HepG2 (cell line): ENCODE results near the gene RCC1. TPM values are rescaled to one million over a fixed set of nuclear protein-coding genes. Genes with fewer than 3 reads are reported as not detected.

Source experiments
- CEBPG ChIP-seq: IDR thresholded peaks from 2 replicates; pipeline ENCODE4 v1.6.1; 2016
- HDAC1 ChIP-seq: sonication (generic); formaldehyde crosslinking; IDR thresholded peaks from 2 replicates; pipeline ENCODE4 v1.5.1; 2020; ENCODE audit warnings: mild to moderate bottlenecking, missing genetic modification reagents
- HOXA7 ChIP-seq: sonication (generic); formaldehyde crosslinking; IDR thresholded peaks from 2 replicates; pipeline ENCODE4 v1.8.1; 2022; ENCODE audit warnings: mild to moderate bottlenecking, missing genetic modification reagents, moderate library complexity
- LCORL ChIP-seq, 2 experiments: fragments of 450-650 bp in 1 of 2; sonication (generic) in 1 of 2; formaldehyde crosslinking in 1 of 2; IDR thresholded peaks; 2 replicates each; pipeline versions ENCODE4 v1.5.0 to v1.6.1; 2017 to 2020; ENCODE audit warnings: antibody characterized with exemption in 1 of 2, missing genetic modification reagents in 1 of 2
- NFE2 ChIP-seq: sonication (generic); formaldehyde crosslinking; IDR thresholded peaks from 2 replicates; pipeline ENCODE4 v1.4.0; 2020; ENCODE audit warnings: missing genetic modification reagents
- RFX5 ChIP-seq: IDR thresholded peaks from 2 replicates; pipeline ENCODE4 v1.6.1; 2011; ENCODE audit warnings: low read depth, low read length, improper control_type of control experiment
- RNF2 ChIP-seq: fragments of 450-650 bp; conservative IDR thresholded peaks from 2 replicates; pipeline ENCODE4 v1.6.1; 2016; ENCODE audit warnings: low read depth
- U2AF1 ChIP-seq: fragments of 200-400 bp; formaldehyde crosslinking; optimal IDR thresholded peaks from 2 replicates; pipeline ENCODE3; 2017; ENCODE audit warnings: mild to moderate bottlenecking, low read depth, low read length
- ZKSCAN1 ChIP-seq: fragments of 150-350 bp; IDR thresholded peaks from 2 replicates; pipeline ENCODE4 v1.6.1; 2014; ENCODE audit warnings: low read length
- ZNF256 ChIP-seq: sonication (generic); formaldehyde crosslinking; conservative IDR thresholded peaks from 2 replicates; pipeline ENCODE4 v1.4.0; 2020; ENCODE audit warnings: missing genetic modification reagents
- ZNF354B ChIP-seq: sonication (generic); formaldehyde crosslinking; IDR thresholded peaks from 2 replicates; pipeline ENCODE4 v1.8.0; 2022; ENCODE audit warnings: mild to moderate bottlenecking, missing genetic modification reagents
- ZNF563 ChIP-seq: sonication (generic); formaldehyde crosslinking; IDR thresholded peaks from 2 replicates; pipeline ENCODE4 v1.8.0; 2022; ENCODE audit warnings: mild to moderate bottlenecking, moderate library complexity, missing genetic modification reagents
- ZNF569 ChIP-seq: sonication (generic); formaldehyde crosslinking; IDR thresholded peaks from 2 replicates; pipeline ENCODE4 v1.5.0; 2020; ENCODE audit warnings: mild to moderate bottlenecking, missing genetic modification reagents, moderate library complexity, borderline replicate concordance
- ZNF724P ChIP-seq: sonication (generic); formaldehyde crosslinking; IDR thresholded peaks from 2 replicates; pipeline ENCODE4 v1.8.0; 2022; ENCODE audit warnings: missing genetic modification reagents, borderline replicate concordance
- ZNF772 ChIP-seq: sonication (generic); formaldehyde crosslinking; IDR thresholded peaks from 2 replicates; pipeline ENCODE4 v1.5.0; 2020; ENCODE audit warnings: mild to moderate bottlenecking, missing genetic modification reagents
- ZSCAN12 ChIP-seq: sonication (generic); formaldehyde crosslinking; IDR thresholded peaks from 2 replicates; pipeline ENCODE4 v1.9.0; 2021; ENCODE audit warnings: mild to moderate bottlenecking, missing genetic modification reagents
- polyA plus RNA-seq, 8 experiments: library from polyadenylated mRNA; depleted of rRNA in 3 of 8; stranded (reverse) in 7 of 8; unstranded in 1 of 8; fragments of >200 nt; fragmentation: Illumina TruSeq in 4 of 8; extraction: Trizol in 4 of 8; gene quantifications; 2 replicates each; pipeline versions ENCODE4 v1.2.1 to v1.2.3, GENCODE V29; 2011 to 2016; ENCODE audit warnings: low read depth in 4 of 8, missing spikeins in 1 of 8, mixed read lengths in 1 of 8; ENCODE audit not compliant: insufficient read depth in 1 of 8
- total RNA-seq, 5 experiments: library from RNA; depleted of rRNA; stranded (reverse); fragments of >200 nt; fragmentation: Illumina TruSeq; extraction: Trizol; gene quantifications; 2 replicates each; pipeline ENCODE4 v1.2.3, GENCODE V29; 2016; ENCODE audit warnings: low read depth in 1 of 5
- TF ChIP-seq, protein P1 (sequence below): IDR thresholded peaks from 2 replicates; pipeline ENCODE4 v1.6.1; 2012; ENCODE audit warnings: low read length, improper control_type of control experiment
- TF ChIP-seq, protein P2 (sequence below): sonication (generic); formaldehyde crosslinking; IDR thresholded peaks from 2 replicates; pipeline ENCODE4 v1.4.0; 2020; ENCODE audit warnings: missing genetic modification reagents, low read depth, mild to moderate bottlenecking, borderline replicate concordance
- TF ChIP-seq, protein P3 (sequence below): sonication (generic); formaldehyde crosslinking; conservative IDR thresholded peaks from 2 replicates; pipeline ENCODE4 v1.4.0; 2020; ENCODE audit warnings: missing genetic modification reagents
- TF ChIP-seq, protein P4 (sequence below): sonication (generic); formaldehyde crosslinking; IDR thresholded peaks from 2 replicates; pipeline ENCODE4 v1.9.0; 2021; ENCODE audit warnings: missing genetic modification reagents, mild to moderate bottlenecking, borderline replicate concordance
- TF ChIP-seq, protein P5 (sequence below): sonication (generic); formaldehyde crosslinking; IDR thresholded peaks from 2 replicates; pipeline ENCODE4; 2020; ENCODE audit warnings: missing genetic modification reagents, mild to moderate bottlenecking, borderline replicate concordance

Gene RCC1
- total and polyA plus RNA-seq, 2 of the 13 experiments (the other 11 are each of a cell fraction or from before 2014, with no cell fraction given), result 47.2 to 80.8 TPM

DNA sequence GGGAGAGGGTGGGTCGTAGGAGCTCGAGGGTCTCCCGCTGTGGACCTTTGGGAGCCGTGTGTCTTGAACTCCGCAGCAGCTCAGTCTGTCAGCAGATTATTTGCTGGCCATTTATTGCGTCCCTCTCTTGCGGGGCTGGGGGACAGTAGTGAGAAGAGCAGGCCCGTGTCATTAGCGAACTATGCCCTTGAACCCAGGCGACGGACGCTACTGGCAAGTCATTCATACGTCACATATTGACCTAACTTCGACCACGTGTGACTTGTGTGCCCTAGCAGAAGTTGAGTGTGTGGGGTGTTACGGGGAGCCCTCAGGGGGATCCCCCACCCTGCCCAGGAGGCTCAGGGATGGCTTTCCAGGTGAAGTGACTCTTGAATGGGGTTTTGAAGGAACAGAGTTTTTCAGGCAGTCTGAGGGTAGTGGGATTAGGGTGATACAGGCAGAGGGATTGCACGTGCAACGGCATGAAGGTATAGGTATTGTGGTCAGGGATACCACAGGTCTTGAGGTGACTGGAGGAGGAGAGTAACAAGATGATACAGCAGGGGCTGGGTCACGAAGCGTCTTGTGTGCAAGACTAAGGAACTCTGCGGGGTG is 13.0 kb downstream of the RCC1 start (continued):
- TF ChIP-seq, protein P1, sequence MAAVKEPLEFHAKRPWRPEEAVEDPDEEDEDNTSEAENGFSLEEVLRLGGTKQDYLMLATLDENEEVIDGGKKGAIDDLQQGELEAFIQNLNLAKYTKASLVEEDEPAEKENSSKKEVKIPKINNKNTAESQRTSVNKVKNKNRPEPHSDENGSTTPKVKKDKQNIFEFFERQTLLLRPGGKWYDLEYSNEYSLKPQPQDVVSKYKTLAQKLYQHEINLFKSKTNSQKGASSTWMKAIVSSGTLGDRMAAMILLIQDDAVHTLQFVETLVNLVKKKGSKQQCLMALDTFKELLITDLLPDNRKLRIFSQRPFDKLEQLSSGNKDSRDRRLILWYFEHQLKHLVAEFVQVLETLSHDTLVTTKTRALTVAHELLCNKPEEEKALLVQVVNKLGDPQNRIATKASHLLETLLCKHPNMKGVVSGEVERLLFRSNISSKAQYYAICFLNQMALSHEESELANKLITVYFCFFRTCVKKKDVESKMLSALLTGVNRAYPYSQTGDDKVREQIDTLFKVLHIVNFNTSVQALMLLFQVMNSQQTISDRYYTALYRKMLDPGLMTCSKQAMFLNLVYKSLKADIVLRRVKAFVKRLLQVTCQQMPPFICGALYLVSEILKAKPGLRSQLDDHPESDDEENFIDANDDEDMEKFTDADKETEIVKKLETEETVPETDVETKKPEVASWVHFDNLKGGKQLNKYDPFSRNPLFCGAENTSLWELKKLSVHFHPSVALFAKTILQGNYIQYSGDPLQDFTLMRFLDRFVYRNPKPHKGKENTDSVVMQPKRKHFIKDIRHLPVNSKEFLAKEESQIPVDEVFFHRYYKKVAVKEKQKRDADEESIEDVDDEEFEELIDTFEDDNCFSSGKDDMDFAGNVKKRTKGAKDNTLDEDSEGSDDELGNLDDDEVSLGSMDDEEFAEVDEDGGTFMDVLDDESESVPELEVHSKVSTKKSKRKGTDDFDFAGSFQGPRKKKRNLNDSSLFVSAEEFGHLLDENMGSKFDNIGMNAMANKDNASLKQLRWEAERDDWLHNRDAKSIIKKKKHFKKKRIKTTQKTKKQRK, result no peak
- TF ChIP-seq, protein P2, sequence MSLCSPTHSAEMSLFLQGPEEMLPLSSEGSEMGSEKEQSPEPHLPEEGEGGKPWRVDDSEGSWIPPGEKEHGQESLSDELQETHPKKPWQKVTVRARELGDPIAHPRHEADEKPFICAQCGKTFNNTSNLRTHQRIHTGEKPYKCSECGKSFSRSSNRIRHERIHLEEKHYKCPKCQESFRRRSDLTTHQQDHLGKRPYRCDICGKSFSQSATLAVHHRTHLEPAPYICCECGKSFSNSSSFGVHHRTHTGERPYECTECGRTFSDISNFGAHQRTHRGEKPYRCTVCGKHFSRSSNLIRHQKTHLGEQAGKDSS (CRISPR knock-in tag), result no peak
- TF ChIP-seq ZNF563 (no peak), ZSCAN12 (CRISPR knock-in tag) (no peak), RFX5 (0 out of 2 replicates have a peak, but pooled peaks have one; percentile 19), HOXA7 (no peak), ZNF354B (no peak), ZNF256 (CRISPR knock-in tag) (no peak), HDAC1 (CRISPR knock-in tag) (peak; percentile 49), ZNF724P (no peak), ZKSCAN1 (no peak), U2AF1 (no peak), ZNF772 (CRISPR knock-in tag) (no peak), RNF2 (0 out of 2 replicates have a peak, but pooled peaks have one; percentile 47), CEBPG (0 out of 2 replicates have a peak, but pooled peaks have one; percentile 6), NFE2 (CRISPR knock-in tag) (no peak), ZNF569 (CRISPR knock-in tag) (no peak), LCORL (IDR thresholded peaks at IDR 0.05) (no peak), LCORL (CRISPR knock-in tag; IDR thresholded peaks at IDR 0.05) (no peak)
- TF ChIP-seq, protein P3, sequence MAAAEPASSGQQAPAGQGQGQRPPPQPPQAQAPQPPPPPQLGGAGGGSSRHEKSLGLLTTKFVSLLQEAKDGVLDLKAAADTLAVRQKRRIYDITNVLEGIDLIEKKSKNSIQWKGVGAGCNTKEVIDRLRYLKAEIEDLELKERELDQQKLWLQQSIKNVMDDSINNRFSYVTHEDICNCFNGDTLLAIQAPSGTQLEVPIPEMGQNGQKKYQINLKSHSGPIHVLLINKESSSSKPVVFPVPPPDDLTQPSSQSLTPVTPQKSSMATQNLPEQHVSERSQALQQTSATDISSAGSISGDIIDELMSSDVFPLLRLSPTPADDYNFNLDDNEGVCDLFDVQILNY, result no peak
- TF ChIP-seq, protein P4, sequence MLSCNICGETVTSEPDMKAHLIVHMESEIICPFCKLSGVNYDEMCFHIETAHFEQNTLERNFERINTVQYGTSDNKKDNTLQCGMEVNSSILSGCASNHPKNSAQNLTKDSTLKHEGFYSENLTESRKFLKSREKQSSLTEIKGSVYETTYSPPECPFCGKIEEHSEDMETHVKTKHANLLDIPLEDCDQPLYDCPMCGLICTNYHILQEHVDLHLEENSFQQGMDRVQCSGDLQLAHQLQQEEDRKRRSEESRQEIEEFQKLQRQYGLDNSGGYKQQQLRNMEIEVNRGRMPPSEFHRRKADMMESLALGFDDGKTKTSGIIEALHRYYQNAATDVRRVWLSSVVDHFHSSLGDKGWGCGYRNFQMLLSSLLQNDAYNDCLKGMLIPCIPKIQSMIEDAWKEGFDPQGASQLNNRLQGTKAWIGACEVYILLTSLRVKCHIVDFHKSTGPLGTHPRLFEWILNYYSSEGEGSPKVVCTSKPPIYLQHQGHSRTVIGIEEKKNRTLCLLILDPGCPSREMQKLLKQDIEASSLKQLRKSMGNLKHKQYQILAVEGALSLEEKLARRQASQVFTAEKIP, result no peak
- TF ChIP-seq, protein P5, sequence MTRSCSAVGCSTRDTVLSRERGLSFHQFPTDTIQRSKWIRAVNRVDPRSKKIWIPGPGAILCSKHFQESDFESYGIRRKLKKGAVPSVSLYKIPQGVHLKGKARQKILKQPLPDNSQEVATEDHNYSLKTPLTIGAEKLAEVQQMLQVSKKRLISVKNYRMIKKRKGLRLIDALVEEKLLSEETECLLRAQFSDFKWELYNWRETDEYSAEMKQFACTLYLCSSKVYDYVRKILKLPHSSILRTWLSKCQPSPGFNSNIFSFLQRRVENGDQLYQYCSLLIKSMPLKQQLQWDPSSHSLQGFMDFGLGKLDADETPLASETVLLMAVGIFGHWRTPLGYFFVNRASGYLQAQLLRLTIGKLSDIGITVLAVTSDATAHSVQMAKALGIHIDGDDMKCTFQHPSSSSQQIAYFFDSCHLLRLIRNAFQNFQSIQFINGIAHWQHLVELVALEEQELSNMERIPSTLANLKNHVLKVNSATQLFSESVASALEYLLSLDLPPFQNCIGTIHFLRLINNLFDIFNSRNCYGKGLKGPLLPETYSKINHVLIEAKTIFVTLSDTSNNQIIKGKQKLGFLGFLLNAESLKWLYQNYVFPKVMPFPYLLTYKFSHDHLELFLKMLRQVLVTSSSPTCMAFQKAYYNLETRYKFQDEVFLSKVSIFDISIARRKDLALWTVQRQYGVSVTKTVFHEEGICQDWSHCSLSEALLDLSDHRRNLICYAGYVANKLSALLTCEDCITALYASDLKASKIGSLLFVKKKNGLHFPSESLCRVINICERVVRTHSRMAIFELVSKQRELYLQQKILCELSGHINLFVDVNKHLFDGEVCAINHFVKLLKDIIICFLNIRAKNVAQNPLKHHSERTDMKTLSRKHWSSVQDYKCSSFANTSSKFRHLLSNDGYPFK (CRISPR knock-in tag), result no peak
